BLaER1 (cell line): ENCODE measurements around the gene PTPRF.
"Not testable (repeated sequence)": the region's sequence is repeated elsewhere in the genome, so short reads cannot be mapped to it uniquely, and the experiment has no call there.

Experiments used
- H3K27ac ChIP-seq: shearing (Covaris generic); formaldehyde crosslinking; 2 replicates; pipeline ENCODE4 v1.8.1; 2022
- H3K27me3 ChIP-seq: shearing (Covaris generic); formaldehyde crosslinking; 2 replicates; pipeline ENCODE4 v1.8.1; 2022
- H3K36me3 ChIP-seq: shearing (Covaris generic); formaldehyde crosslinking; 2 replicates; pipeline ENCODE4 v1.8.1; 2022
- H3K4me1 ChIP-seq: shearing (Covaris generic); formaldehyde crosslinking; 2 replicates; pipeline ENCODE4 v1.8.1; 2022
- H3K4me2 ChIP-seq: shearing (Covaris generic); formaldehyde crosslinking; 2 replicates; pipeline ENCODE4 v1.8.1; 2022
- H3K4me3 ChIP-seq: shearing (Covaris generic); formaldehyde crosslinking; 2 replicates; pipeline ENCODE4 v1.8.1; 2022
- H3K9ac ChIP-seq: shearing (Covaris generic); formaldehyde crosslinking; 2 replicates; pipeline ENCODE4 v1.8.1; 2022
- H3K9me3 ChIP-seq: shearing (Covaris generic); formaldehyde crosslinking; 2 replicates; pipeline ENCODE4 v1.8.1; 2022
- H4K20me1 ChIP-seq: shearing (Covaris generic); formaldehyde crosslinking; 2 replicates; pipeline ENCODE4 v1.8.1; 2022
- Cebpa-rat ChIP-seq: shearing (Covaris generic); IDR thresholded peaks from 2 replicates; pipeline ENCODE4 v1.8.1; 2022

PTPRF gene

DNA sequence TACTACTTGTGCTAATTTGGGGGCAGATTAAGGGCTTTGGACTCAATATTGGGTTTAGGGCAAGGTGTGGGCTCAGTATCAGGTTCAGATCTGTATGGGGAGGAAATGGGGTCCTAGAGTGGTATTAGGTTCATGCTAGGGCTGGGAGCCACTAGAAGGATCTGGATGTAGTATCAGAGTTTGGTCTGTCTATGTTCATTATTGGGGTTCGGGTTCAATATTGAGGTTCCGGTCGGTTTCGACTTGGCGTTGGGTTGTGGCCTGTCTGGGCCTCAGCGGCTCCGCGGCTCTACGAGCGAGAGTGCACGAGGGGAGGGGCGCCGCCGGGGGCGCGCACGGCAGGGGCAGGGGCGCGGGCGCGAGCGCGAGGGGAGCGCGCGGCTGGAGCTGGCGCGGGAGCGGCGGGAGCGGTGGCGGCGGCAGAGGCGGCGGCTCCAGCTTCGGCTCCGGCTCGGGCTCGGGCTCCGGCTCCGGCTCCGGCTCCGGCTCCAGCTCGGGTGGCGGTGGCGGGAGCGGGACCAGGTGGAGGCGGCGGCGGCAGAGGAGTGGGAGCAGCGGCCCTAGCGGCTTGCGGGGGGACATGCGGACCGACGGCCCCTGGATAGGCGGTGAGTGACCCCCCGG, at the start of gene PTPRF:
Gene PTPRF, plus strand, starts transcription at position 401 of the 624 bp plus-strand sequence. CDS start 14,193 bp downstream, outside the sequence.
- Histone ChIP-seq H4K20me1 (peaks cover 40% of the 10 kb centered on the region), H3K4me3 (peak within 1 kb of the TSS; percentile 73), H3K27me3 (no peaks in the 10 kb centered on the region), H3K4me2 (peak within 1 kb of the TSS; percentile 97), H3K36me3 (no peaks in the 10 kb centered on the region), H3K9ac (peak within 1 kb of the TSS; percentile 75), H3K27ac (peak within 1 kb of the TSS; percentile 61), H3K9me3 (no peaks in the 10 kb centered on the region), H3K4me1 (peaks cover 28% of the 10 kb centered on the region)
- no peak for TF ChIP-seq Cebpa-rat

DNA sequence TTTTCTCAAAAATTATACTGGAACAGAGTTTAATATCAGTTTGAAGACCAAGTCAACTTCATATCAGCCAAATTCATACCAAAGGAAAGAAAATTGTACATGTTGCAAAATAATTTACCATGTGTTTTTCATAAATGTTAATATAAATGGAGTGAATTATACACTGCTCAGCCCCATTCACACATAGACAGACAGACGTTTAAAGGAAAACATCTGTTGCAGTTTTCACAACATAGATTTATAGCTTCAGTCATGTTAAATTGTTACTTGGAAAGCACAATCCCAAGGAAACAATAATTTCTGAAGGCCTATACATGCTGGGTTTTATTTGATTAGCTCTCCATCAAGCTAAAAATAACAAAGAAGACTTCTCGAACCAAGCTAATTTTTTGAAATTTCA, 49.2 kb upstream of the PTPRF start:
- Histone ChIP-seq H3K4me1 (no peaks in the 10 kb centered on the region; the same call in 1 of the 2 replicates), H3K27ac (no peak overlapping the region), H3K4me2 (no peak overlapping the region), H3K4me3 (no peak overlapping the region), H3K9me3 (no peaks in the 10 kb centered on the region), H3K9ac (no peak overlapping the region), H3K27me3 (no peaks in the 10 kb centered on the region), H3K36me3 (no peaks in the 10 kb centered on the region), H4K20me1 (no peaks in the 10 kb centered on the region)
- no peak for TF ChIP-seq Cebpa-rat

DNA sequence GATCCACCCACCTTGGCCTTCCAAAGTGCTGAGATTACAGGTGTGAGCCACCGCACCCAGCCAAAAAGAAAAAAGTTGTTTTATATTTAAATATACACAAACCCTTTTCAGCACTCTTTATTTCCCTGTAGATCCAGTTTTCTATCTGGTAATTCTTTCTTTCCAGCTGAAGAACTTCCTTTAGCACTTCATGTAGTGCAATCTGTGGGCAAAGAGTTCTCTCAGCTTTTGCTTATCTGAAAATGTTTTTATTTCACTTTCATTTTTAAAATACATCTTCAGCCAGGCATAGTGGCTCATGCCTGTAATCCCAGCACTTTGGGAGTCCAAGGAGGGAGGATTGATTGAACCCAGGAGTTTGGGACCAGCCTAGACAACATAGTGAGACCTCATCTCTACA, 48.5 kb upstream of the PTPRF start:
- Histone ChIP-seq H3K4me1 (no peaks in the 10 kb centered on the region; the same call in 1 of the 2 replicates), H3K27me3 (no peaks in the 10 kb centered on the region), H3K36me3 (no peaks in the 10 kb centered on the region), H3K9me3 (peaks cover 5% of the 10 kb centered on the region; the same call in 1 of the 2 replicates), H3K27ac (no peak overlapping the region), H3K9ac (no peak overlapping the region), H3K4me3 (no peak overlapping the region), H4K20me1 (no peaks in the 10 kb centered on the region), H3K4me2 (no peak overlapping the region)
- no peak for TF ChIP-seq Cebpa-rat

DNA sequence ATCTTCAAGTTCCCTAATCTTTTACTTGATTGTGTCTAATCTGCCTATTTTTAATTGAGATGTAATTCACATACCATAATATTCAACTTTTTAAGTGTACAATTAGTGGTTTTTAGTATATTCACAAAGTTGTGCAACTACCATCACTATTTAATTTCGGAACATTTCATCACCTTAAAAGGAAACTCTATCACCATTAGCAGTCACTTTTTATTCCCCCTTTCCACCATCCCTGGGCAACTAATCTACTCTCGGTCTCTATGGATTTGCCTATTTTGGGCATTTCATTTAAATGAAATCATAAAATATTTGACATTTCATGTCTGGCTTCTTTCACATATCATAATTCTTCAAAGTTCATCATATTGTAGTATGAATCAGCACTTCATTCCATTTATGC, 46.3 kb upstream of the PTPRF start:
- no peak for TF ChIP-seq Cebpa-rat
- H3K36me3 ChIP-seq: no peaks in the 10 kb centered on the region
- H3K4me3 ChIP-seq: no peak overlapping the region
- no peak overlapping the region for H3K4me2 ChIP-seq
- H3K27ac ChIP-seq: no peak overlapping the region
- no peaks in the 10 kb centered on the region; the same call in 1 of the 2 replicates for H3K4me1 ChIP-seq
- no peak overlapping the region for H3K9ac ChIP-seq
- H3K27me3 ChIP-seq: no peaks in the 10 kb centered on the region
- peaks cover 22% of the 10 kb centered on the region for H3K9me3 ChIP-seq
- no peaks in the 10 kb centered on the region for H4K20me1 ChIP-seq

DNA sequence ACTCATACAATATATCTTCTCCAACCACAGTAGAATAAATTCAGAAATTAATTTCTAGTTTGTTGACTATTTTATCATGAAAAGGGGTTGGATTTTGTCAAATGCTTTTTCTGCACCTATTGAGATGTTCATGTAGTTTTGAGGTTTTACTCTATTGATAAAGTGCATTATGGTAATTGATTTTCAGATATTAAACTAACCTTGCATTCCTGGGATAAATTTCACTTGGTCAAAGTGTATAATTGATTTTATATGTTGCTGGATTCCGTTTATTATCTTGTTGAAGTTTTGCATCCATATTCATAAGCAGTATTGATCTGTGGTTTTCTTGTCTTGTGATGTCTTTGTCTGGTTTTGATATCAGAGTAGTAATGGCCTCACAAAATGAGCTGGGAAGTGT, 42.5 kb upstream of the PTPRF start:
- no peak for TF ChIP-seq Cebpa-rat
- no peaks in the 10 kb centered on the region for H3K27me3 ChIP-seq
- H3K4me1 ChIP-seq: no peaks in the 10 kb centered on the region
- no peaks in the 10 kb centered on the region for H4K20me1 ChIP-seq
- no peak overlapping the region for H3K4me2 ChIP-seq
- no peak overlapping the region for H3K4me3 ChIP-seq
- H3K9me3 ChIP-seq: peaks cover 44% of the 10 kb centered on the region
- no peak overlapping the region for H3K9ac ChIP-seq
- no peaks in the 10 kb centered on the region for H3K36me3 ChIP-seq
- no peak overlapping the region for H3K27ac ChIP-seq

DNA sequence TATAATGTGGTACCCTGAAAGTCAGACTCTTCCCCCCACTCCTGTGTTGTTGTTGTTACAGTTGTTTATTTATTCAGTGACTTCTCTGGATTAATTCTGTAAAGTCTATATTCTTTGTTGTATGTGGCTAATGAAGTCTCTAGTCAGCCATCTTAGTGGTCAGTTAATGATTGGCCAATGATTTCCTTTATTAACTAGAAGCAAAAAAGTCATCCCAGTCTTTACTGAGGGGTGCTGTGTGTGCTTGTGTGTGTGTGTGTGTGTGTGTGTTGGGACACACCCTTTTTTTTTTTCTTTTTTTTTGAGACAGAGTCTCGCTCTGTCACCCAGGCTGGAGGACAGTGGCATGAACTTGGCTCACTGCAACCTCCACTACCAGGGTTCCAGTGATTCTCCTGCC, 39.6 kb upstream of the PTPRF start:
- Histone ChIP-seq H3K4me1 (no peaks in the 10 kb centered on the region), H3K36me3 (no peaks in the 10 kb centered on the region), H3K27ac (no peak overlapping the region), H3K4me3 (no peak overlapping the region), H4K20me1 (no peaks in the 10 kb centered on the region), H3K9me3 (peaks cover 44% of the 10 kb centered on the region), H3K9ac (no peak overlapping the region), H3K4me2 (no peak overlapping the region), H3K27me3 (no peaks in the 10 kb centered on the region)
- no peak for TF ChIP-seq Cebpa-rat

DNA sequence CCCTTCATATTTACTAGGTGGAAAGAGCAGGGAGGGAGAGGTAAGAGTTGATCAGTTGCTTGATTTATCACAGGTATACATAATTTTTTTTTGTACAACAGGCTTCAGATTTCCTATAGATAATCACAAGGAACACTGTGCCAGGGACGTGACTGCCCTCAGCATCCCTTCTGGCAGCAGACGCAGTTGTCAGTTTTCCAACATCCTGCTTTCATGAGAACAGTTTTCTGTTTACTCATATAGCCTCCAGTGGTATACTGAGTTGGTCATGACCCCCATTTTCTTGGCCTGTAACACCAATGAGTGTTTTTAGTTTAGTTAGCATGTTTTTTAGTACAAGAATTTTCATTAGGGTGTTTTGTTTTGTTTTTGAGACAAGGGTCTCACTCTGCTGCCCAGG, 37.9 kb upstream of the PTPRF start:
- peaks cover 33% of the 10 kb centered on the region for H3K9me3 ChIP-seq
- no peak overlapping the region for H3K9ac ChIP-seq
- no peak for TF ChIP-seq Cebpa-rat
- H3K27me3 ChIP-seq: no peaks in the 10 kb centered on the region
- no peak overlapping the region for H3K4me2 ChIP-seq
- H3K36me3 ChIP-seq: no peaks in the 10 kb centered on the region
- no peaks in the 10 kb centered on the region for H3K4me1 ChIP-seq
- no peak overlapping the region for H3K27ac ChIP-seq
- H3K4me3 ChIP-seq: no peak overlapping the region
- no peaks in the 10 kb centered on the region for H4K20me1 ChIP-seq

DNA sequence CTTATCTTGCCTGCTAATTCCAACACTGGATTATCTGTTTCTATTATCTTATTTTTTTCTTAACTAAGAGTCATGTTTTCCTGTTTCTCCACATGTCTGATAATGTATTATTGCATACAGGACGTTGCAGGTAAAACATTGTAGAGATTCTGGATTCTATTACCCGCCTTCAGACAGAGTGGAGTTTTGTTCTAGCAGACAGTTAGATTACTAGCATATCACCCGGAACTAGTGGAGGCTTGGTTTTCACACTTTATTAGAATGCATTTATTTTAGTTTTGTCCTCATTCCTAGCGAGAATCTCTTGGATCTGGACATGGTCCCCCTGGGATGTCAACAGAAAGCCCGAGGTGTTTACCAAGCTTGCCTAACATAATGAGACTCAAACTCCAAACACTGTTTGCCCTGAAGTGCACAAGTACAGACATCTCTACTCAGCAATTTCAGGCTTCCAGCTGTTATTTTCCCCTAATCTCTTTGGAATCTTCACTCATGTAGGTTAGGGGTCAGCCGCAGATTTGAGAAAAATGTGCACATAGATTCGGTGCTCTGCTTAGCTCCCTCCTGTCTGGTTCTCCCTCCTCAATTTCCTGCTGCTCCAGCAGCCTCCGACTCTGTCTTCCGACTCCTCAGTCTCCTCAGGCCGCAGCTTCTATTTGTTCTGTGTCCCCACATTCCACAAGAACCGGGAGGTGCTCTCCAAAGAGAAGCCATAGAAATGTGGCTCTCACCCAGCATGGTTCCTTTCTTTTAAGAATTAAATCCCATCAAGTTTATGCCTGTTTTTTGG, 36.8 kb upstream of the PTPRF start:
- Histone ChIP-seq H3K9ac (no peak overlapping the region), H3K4me3 (no peak overlapping the region), H3K27me3 (no peaks in the 10 kb centered on the region), H3K4me2 (no peak overlapping the region), H3K27ac (no peak overlapping the region), H3K9me3 (peaks cover 23% of the 10 kb centered on the region), H4K20me1 (no peaks in the 10 kb centered on the region), H3K4me1 (no peaks in the 10 kb centered on the region), H3K36me3 (no peaks in the 10 kb centered on the region)
- TF ChIP-seq Cebpa-rat: no peak

DNA sequence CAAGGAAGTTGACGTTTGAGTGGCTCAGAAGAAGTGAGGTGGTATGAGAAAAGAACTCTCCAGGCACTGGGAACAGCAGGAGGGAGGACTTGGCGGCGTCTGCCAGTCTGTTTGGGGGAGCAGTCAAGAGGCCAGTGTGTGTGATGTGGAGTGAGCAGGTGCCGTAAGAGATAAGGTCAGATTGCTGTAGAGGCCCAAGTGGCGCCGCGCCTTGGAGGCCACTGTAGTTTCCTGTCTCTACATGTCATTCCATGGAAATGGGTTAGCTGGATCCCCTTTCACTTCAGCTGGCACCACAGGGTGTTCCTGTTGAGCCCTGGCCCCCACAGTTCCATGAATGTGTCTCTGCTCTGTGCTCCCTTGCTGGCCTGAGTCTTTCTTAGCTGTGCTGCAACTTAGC, 35.5 kb upstream of the PTPRF start:
- H3K9ac ChIP-seq: no peak overlapping the region
- H3K4me1 ChIP-seq: no peaks in the 10 kb centered on the region
- no peak overlapping the region for H3K27ac ChIP-seq
- H4K20me1 ChIP-seq: no peaks in the 10 kb centered on the region
- H3K27me3 ChIP-seq: no peaks in the 10 kb centered on the region
- H3K9me3 ChIP-seq: peaks cover 16% of the 10 kb centered on the region
- H3K4me2 ChIP-seq: no peak overlapping the region
- H3K36me3 ChIP-seq: no peaks in the 10 kb centered on the region
- no peak for TF ChIP-seq Cebpa-rat
- no peak overlapping the region for H3K4me3 ChIP-seq

DNA sequence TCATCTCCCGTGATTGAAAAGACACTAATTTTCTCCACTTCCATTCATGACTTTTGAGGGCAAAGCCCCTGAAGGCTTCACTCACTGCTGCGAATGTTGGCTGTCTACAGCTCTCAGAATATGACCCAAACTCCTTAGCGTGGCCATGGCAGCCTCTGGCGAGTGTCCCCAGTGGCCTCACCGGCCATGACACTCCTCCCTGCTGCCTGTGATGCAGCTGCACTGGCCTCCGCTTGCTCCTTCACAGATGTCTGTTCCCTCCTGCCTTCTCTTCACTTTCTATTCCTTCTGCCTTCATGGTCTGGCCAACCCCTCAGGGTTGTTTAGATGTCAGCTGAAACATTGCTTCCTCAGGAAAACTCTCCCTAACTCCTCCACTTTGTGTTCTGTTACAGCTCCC, 30.8 kb upstream of the PTPRF start:
- H3K4me2 ChIP-seq: no peak overlapping the region
- TF ChIP-seq Cebpa-rat: no peak
- H3K27ac ChIP-seq: no peak overlapping the region
- no peak overlapping the region for H3K4me3 ChIP-seq
- no peaks in the 10 kb centered on the region for H3K36me3 ChIP-seq
- H3K27me3 ChIP-seq: no peaks in the 10 kb centered on the region
- no peak overlapping the region for H3K9ac ChIP-seq
- no peaks in the 10 kb centered on the region for H3K4me1 ChIP-seq
- H3K9me3 ChIP-seq: no peaks in the 10 kb centered on the region
- no peaks in the 10 kb centered on the region for H4K20me1 ChIP-seq

DNA sequence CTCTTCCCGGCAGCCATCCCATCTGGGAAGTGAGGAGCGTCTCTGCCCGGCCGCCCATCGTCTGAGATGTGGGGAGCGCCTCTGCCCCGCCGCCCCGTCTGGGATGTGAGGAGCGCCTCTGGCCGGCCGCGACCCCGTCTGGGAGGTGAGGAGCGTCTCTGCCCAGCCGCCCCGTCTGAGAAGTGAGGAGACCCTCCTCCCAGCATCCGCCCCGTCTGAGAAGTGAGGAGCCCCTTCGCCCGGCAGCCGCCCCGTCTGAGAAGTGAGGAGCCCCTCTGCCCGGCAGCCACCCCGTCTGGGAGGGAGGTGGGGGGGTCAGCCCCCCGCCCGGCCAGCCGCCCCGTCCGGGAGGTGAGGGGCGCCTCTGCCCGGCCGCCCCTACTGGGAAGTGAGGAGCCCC, 28.9 kb upstream of the PTPRF start:
- H3K4me3 ChIP-seq, H3K27me3 ChIP-seq, H4K20me1 ChIP-seq, H3K9me3 ChIP-seq, H3K9ac ChIP-seq, H3K27ac ChIP-seq, H3K4me2 ChIP-seq, H3K4me1 ChIP-seq, H3K36me3 ChIP-seq: not testable (repeated sequence)
